CD4-positive, CD25-positive, alpha-beta regulatory T cell (primary cell): ENCODE measurements around the gene NEGR1. TPM values are rescaled to one million over a fixed set of nuclear protein-coding genes. Genes with fewer than 3 reads are reported as not detected.
"Not testable (repeated sequence)": the region's sequence is repeated elsewhere in the genome, so short reads cannot be mapped to it uniquely, and the experiment has no call there.

Source experiments
- ATAC-seq, 2 donors: fragments of 150-1000 bp; cut with Tn5 transposase; one replicate each; pipeline ENCODE4 v1.10.0; 2021; ENCODE audit warnings: low read depth in 2 of 2, moderate number of reproducible peaks in 2 of 2, moderate library complexity in 1 of 2
- DNase-seq, 3 donors: peaks; one replicate each; pipeline versions ENCODE4 v3.0.0 to v3.0.0-alpha.2; 2012 to 2022; ENCODE audit warnings: mixed read lengths in 1 of 3
- H3K27ac ChIP-seq: one replicate; pipeline ENCODE4 v1.7.0; 2013; ENCODE audit warnings: mild to moderate bottlenecking, low read length; ENCODE audit not compliant: insufficient read depth, poor library complexity, severe bottlenecking
- H3K27me3 ChIP-seq: one replicate; pipeline ENCODE4 v1.7.0; 2013; ENCODE audit warnings: low read length; ENCODE audit not compliant: control insufficient read depth, insufficient read depth
- H3K36me3 ChIP-seq: one replicate; pipeline ENCODE4 v1.7.0; 2013; ENCODE audit warnings: mild to moderate bottlenecking, low read length, moderate library complexity; ENCODE audit not compliant: control insufficient read depth, insufficient read depth
- H3K4me1 ChIP-seq: 2 replicates; pipeline ENCODE4 v1.7.0; 2013; ENCODE audit warnings: mild to moderate bottlenecking, low read length; ENCODE audit not compliant: insufficient read depth, control insufficient read depth, poor library complexity, severe bottlenecking
- H3K4me3 ChIP-seq: one replicate; pipeline ENCODE4 v1.7.0; 2013; ENCODE audit warnings: low read depth, mild to moderate bottlenecking, low read length, moderate library complexity
- H3K9me3 ChIP-seq, 2 experiments: 1 replicate in 1 of 2; 2 replicates in 1 of 2; pipeline ENCODE4 v1.7.0; 2013; ENCODE audit warnings: low read length in 2 of 2, mild to moderate bottlenecking in 1 of 2, moderate library complexity in 1 of 2; ENCODE audit not compliant: control insufficient read depth in 2 of 2
- H3K27ac Mint-ChIP-seq, 3 donors: one replicate each; pipeline ENCODE4 v1.8.0; 2020 to 2022; ENCODE audit warnings: mild to moderate bottlenecking in 3 of 3, mixed read lengths in 3 of 3, moderate library complexity in 2 of 3
- H3K27me3 Mint-ChIP-seq: one replicate; pipeline ENCODE4 v1.8.0; 2022; ENCODE audit warnings: mild to moderate bottlenecking, mixed read lengths
- H3K36me3 Mint-ChIP-seq: one replicate; pipeline ENCODE4 v1.8.0; 2020; ENCODE audit warnings: mixed read lengths
- H3K4me1 Mint-ChIP-seq, 4 donors: one replicate each; pipeline ENCODE4 v1.8.0; 2020 to 2022; ENCODE audit warnings: mixed read lengths in 4 of 4, mild to moderate bottlenecking in 1 of 4
- H3K4me3 Mint-ChIP-seq, 4 donors: one replicate each; pipeline ENCODE4 v1.8.0; 2020 to 2022; ENCODE audit warnings: mild to moderate bottlenecking in 4 of 4, mixed read lengths in 4 of 4, moderate library complexity in 3 of 4
- H3K9me3 Mint-ChIP-seq, 7 donors: one replicate each; pipeline ENCODE4 v1.8.0; 2020 to 2022; ENCODE audit warnings: mixed read lengths in 7 of 7, mild to moderate bottlenecking in 3 of 7, moderate library complexity in 2 of 7
- polyA plus RNA-seq, 4 donors: library from polyadenylated mRNA; unstranded; fragments of 300-500 nt; fragmentation: Illumina TruSeq; gene quantifications; one replicate each; pipeline ENCODE4 v1.2.3, GENCODE V29; 2021
- total RNA-seq: library from RNA; stranded (reverse); gene quantifications from one replicate; pipeline ENCODE4 v1.2.3, GENCODE V29; 2022

NEGR1 gene
- total and polyA plus RNA-seq, 5 donors from 2014 or later: not detected

- Mint-ChIP-seq H3K27me3 (no peaks in the 10 kb centered on the region), H3K4me3 (no peak overlapping the region), H3K9me3 (peaks cover 0 to 16% (median 0%) of the 10 kb centered on the region in 7 donors), H3K4me1 (no peaks in the 10 kb centered on the region), H3K27ac (no peak overlapping the region), H3K36me3 (no peaks in the 10 kb centered on the region)
- Histone ChIP-seq H3K36me3 (no peaks in the 10 kb centered on the region), H3K27ac (no peak overlapping the region), H3K9me3 (peaks cover 0 to 6% of the 10 kb centered on the region in 2 experiments), H3K4me3 (no peak overlapping the region), H3K27me3 (no peaks in the 10 kb centered on the region), H3K4me1 (no peaks in the 10 kb centered on the region)
- ATAC-seq (no peak), DNase-seq (no peak)
Measured at GRCh38 chr1:71908871-71909390, 373.4 kb downstream of the NEGR1 start.

- no peaks in the 10 kb centered on the region for H3K4me1 Mint-ChIP-seq
- Histone ChIP-seq H3K9me3 (peaks cover 0 to 6% of the 10 kb centered on the region in 2 experiments), H3K4me1 (no peaks in the 10 kb centered on the region), H3K36me3 (no peaks in the 10 kb centered on the region), H3K4me3 (no peak overlapping the region), H3K27me3 (no peaks in the 10 kb centered on the region), H3K27ac (no peak overlapping the region)
- DNase-seq (no peak), ATAC-seq (no peak)
- H3K4me3 Mint-ChIP-seq: no peak overlapping the region
- H3K36me3 Mint-ChIP-seq: no peaks in the 10 kb centered on the region
- peaks cover 0 to 13% (median 0%) of the 10 kb centered on the region in 7 donors for H3K9me3 Mint-ChIP-seq
- H3K27ac Mint-ChIP-seq: no peak overlapping the region
- no peaks in the 10 kb centered on the region for H3K27me3 Mint-ChIP-seq
Measured at GRCh38 chr1:71908303-71908702, 374.0 kb downstream of the NEGR1 start.

GRCh38 chr1:71899881-71900280, 382.5 kb downstream of the NEGR1 start:
- Histone ChIP-seq H3K9me3 (no peaks in the 10 kb centered on the region), H3K27me3 (no peaks in the 10 kb centered on the region), H3K27ac (no peak overlapping the region), H3K4me1 (no peaks in the 10 kb centered on the region), H3K36me3 (no peaks in the 10 kb centered on the region), H3K4me3 (no peak overlapping the region)
- Mint-ChIP-seq H3K36me3 (no peaks in the 10 kb centered on the region), H3K27me3 (no peaks in the 10 kb centered on the region), H3K27ac (no peak overlapping the region), H3K4me3 (no peak overlapping the region), H3K4me1 (no peaks in the 10 kb centered on the region), H3K9me3 (peaks cover 0 to 10% (median 0%) of the 10 kb centered on the region in 7 donors)
- ATAC-seq (no peak), DNase-seq (no peak)

- H3K4me3 ChIP-seq, H3K4me3 Mint-ChIP-seq, H3K4me1 ChIP-seq, H3K36me3 Mint-ChIP-seq, DNase-seq, H3K9me3 ChIP-seq, H3K4me1 Mint-ChIP-seq, H3K9me3 Mint-ChIP-seq, H3K27ac Mint-ChIP-seq, ATAC-seq, H3K27me3 ChIP-seq, H3K27ac ChIP-seq, H3K36me3 ChIP-seq, H3K27me3 Mint-ChIP-seq: not testable (repeated sequence)
Measured at GRCh38 chr1:71888166-71888565, 394.2 kb downstream of the NEGR1 start.

GRCh38 chr1:71885171-71885570, 397.2 kb downstream of the NEGR1 start:
- no peaks in the 10 kb centered on the region for H3K27me3 ChIP-seq
- H3K27ac ChIP-seq: no peak overlapping the region
- H3K27me3 Mint-ChIP-seq: no peaks in the 10 kb centered on the region
- no peak overlapping the region for H3K27ac Mint-ChIP-seq
- H3K4me1 ChIP-seq: no peaks in the 10 kb centered on the region
- no peaks in the 10 kb centered on the region for H3K36me3 ChIP-seq
- ATAC-seq: no peak
- H3K4me3 Mint-ChIP-seq: no peak overlapping the region
- DNase-seq: no peak
- H3K4me1 Mint-ChIP-seq: no peaks in the 10 kb centered on the region
- H3K9me3 Mint-ChIP-seq: peaks cover 0 to 4% (median 2%) of the 10 kb centered on the region in 7 donors
- H3K4me3 ChIP-seq: no peak overlapping the region
- peaks cover 0 to 5% of the 10 kb centered on the region in 2 experiments for H3K9me3 ChIP-seq
- H3K36me3 Mint-ChIP-seq: no peaks in the 10 kb centered on the region

GRCh38 chr1:71882637-71883036, 399.7 kb downstream of the NEGR1 start:
- Mint-ChIP-seq H3K36me3 (no peaks in the 10 kb centered on the region), H3K9me3 (peaks cover 0 to 4% (median 0%) of the 10 kb centered on the region in 7 donors), H3K27me3 (no peaks in the 10 kb centered on the region), H3K4me3 (no peak overlapping the region), H3K4me1 (no peaks in the 10 kb centered on the region), H3K27ac (no peak overlapping the region)
- H3K27me3 ChIP-seq: no peaks in the 10 kb centered on the region
- ATAC-seq: no peak
- H3K9me3 ChIP-seq: peaks cover 0 to 5% of the 10 kb centered on the region in 2 experiments
- no peaks in the 10 kb centered on the region for H3K4me1 ChIP-seq
- no peak overlapping the region for H3K4me3 ChIP-seq
- no peak overlapping the region for H3K27ac ChIP-seq
- no peaks in the 10 kb centered on the region for H3K36me3 ChIP-seq
- no peak for DNase-seq

- Histone ChIP-seq H3K4me3 (no peak overlapping the region), H3K9me3 (peaks cover 0 to 5% of the 10 kb centered on the region in 2 experiments), H3K4me1 (no peaks in the 10 kb centered on the region), H3K36me3 (no peaks in the 10 kb centered on the region), H3K27ac (no peak overlapping the region), H3K27me3 (no peaks in the 10 kb centered on the region)
- DNase-seq (no peak), ATAC-seq (no peak)
- H3K9me3 Mint-ChIP-seq: peaks cover 0 to 4% (median 0%) of the 10 kb centered on the region in 7 donors
- H3K4me3 Mint-ChIP-seq: no peak overlapping the region
- H3K27ac Mint-ChIP-seq: no peak overlapping the region
- H3K27me3 Mint-ChIP-seq: no peaks in the 10 kb centered on the region
- no peaks in the 10 kb centered on the region for H3K36me3 Mint-ChIP-seq
- no peaks in the 10 kb centered on the region for H3K4me1 Mint-ChIP-seq
Measured at GRCh38 chr1:71882226-71882625, 400.1 kb downstream of the NEGR1 start.

- Mint-ChIP-seq H3K27ac (no peak overlapping the region), H3K36me3 (no peaks in the 10 kb centered on the region), H3K4me3 (no peak overlapping the region), H3K9me3 (peaks cover 0 to 8% (median 2%) of the 10 kb centered on the region in 7 donors), H3K4me1 (no peaks in the 10 kb centered on the region), H3K27me3 (no peaks in the 10 kb centered on the region)
- Histone ChIP-seq H3K4me1 (no peaks in the 10 kb centered on the region), H3K4me3 (no peak overlapping the region), H3K27me3 (no peaks in the 10 kb centered on the region), H3K9me3 (peaks cover 0 to 4% of the 10 kb centered on the region in 2 experiments), H3K27ac (no peak overlapping the region), H3K36me3 (no peaks in the 10 kb centered on the region)
- DNase-seq (no peak), ATAC-seq (no peak)
Measured at GRCh38 chr1:71881611-71882010, 400.7 kb downstream of the NEGR1 start.
